BLaER1 treated with 17β-estradiol and CSF1 and Interleukin-3, amounts not matched to agents 10 nM and 100 nM (cell line): ENCODE data around the gene PGBD1.
"Not testable (repeated sequence)": the region's sequence is repeated elsewhere in the genome, so short reads cannot be mapped to it uniquely, and the experiment has no call there.

Source experiments
- H3K27ac ChIP-seq, 11 experiments: shearing (Covaris generic); formaldehyde crosslinking; 2 replicates each; pipeline ENCODE4 v1.8.1; 2022
- H3K27me3 ChIP-seq, 11 experiments: shearing (Covaris generic); formaldehyde crosslinking; 2 replicates each; pipeline ENCODE4 v1.8.1; 2022
- H3K36me3 ChIP-seq, 11 experiments: shearing (Covaris generic); formaldehyde crosslinking; 2 replicates each; pipeline ENCODE4 v1.8.1; 2022
- H3K4me1 ChIP-seq, 10 experiments: shearing (Covaris generic); formaldehyde crosslinking; 2 replicates each; pipeline ENCODE4 v1.8.1; 2022
- H3K4me2 ChIP-seq, 11 experiments: shearing (Covaris generic); formaldehyde crosslinking; 2 replicates each; pipeline ENCODE4 v1.8.1; 2022
- H3K4me3 ChIP-seq, 10 experiments: shearing (Covaris generic); formaldehyde crosslinking; 2 replicates each; pipeline ENCODE4 v1.8.1; 2022
- H3K9ac ChIP-seq, 11 experiments: shearing (Covaris generic); formaldehyde crosslinking; 2 replicates each; pipeline ENCODE4 v1.8.1; 2022
- H3K9me3 ChIP-seq, 11 experiments: shearing (Covaris generic); formaldehyde crosslinking; replicated peaks in 1 of 11; 2 replicates each; pipeline ENCODE4 v1.8.1; 2022
- H4K20me1 ChIP-seq, 11 experiments: shearing (Covaris generic); formaldehyde crosslinking; 2 replicates each; pipeline ENCODE4 v1.8.1; 2022
- Cebpa-rat ChIP-seq, 11 experiments: shearing (Covaris generic); IDR thresholded peaks; 2 replicates each; pipeline ENCODE4 v1.8.1; 2022

The PGBD1 gene

GRCh38 chr6:28282926-28283325 is 1.6 kb downstream of the PGBD1 start:
- H3K27ac ChIP-seq, result no peak overlapping the region
- H3K4me2 ChIP-seq, result peak overlapping the region in 1 of 11 experiments; percentile 86; a peak in 2 of 22 replicates
- H3K9ac ChIP-seq, result no peak overlapping the region
- H4K20me1 ChIP-seq, result no peaks in the 10 kb centered on the region
- H3K4me1 ChIP-seq, result peaks cover 0 to 15% (median 8%) of the 10 kb centered on the region in 10 experiments; a peak in 5 of 20 replicates
- H3K27me3 ChIP-seq, result peaks cover 16 to 34% (median 27%) of the 10 kb centered on the region in 11 experiments
- peaks cover 0 to 8% (median 4%) of the 10 kb centered on the region in 11 experiments; a peak in 8 of 22 replicates for H3K9me3 ChIP-seq
- H3K36me3 ChIP-seq, result peaks cover 11 to 46% (median 29%) of the 10 kb centered on the region in 11 experiments; a peak in 19 of 22 replicates
- H3K4me3 ChIP-seq, result no peak overlapping the region
- TF ChIP-seq Cebpa-rat (IDR thresholded peaks at IDR 0.05), result no peak

GRCh38 chr6:28291573-28291972 is 10.2 kb downstream of the PGBD1 start:
- H3K4me2 ChIP-seq, result no peak overlapping the region
- no peak overlapping the region for H3K27ac ChIP-seq

GRCh38 chr6:28295326-28295725 is 14.0 kb downstream of the PGBD1 start:
- H3K4me2 ChIP-seq, result no peak overlapping the region
- no peaks in the 10 kb centered on the region for H3K4me1 ChIP-seq
- no peaks in the 10 kb centered on the region for H3K27me3 ChIP-seq
- H3K4me3 ChIP-seq, result no peak overlapping the region
- no peak for TF ChIP-seq Cebpa-rat (IDR thresholded peaks at IDR 0.05)
- no peak overlapping the region for H3K9ac ChIP-seq
- H3K36me3 ChIP-seq, result peaks cover 0 to 25% (median 12%) of the 10 kb centered on the region in 11 experiments; a peak in 12 of 22 replicates
- no peaks in the 10 kb centered on the region for H4K20me1 ChIP-seq
- no peaks in the 10 kb centered on the region for H3K9me3 ChIP-seq
- no peak overlapping the region for H3K27ac ChIP-seq

More at GRCh38 chr6:28291573-28291972, 10.2 kb downstream of the PGBD1 start:
- Histone ChIP-seq H3K36me3 (peaks cover 5 to 40% (median 24%) of the 10 kb centered on the region in 11 experiments; a peak in 19 of 22 replicates), H3K4me3 (no peak overlapping the region), H3K9me3 (no peaks in the 10 kb centered on the region), H3K4me1 (no peaks in the 10 kb centered on the region), H3K9ac (no peak overlapping the region), H3K27me3 (no peaks in the 10 kb centered on the region), H4K20me1 (no peaks in the 10 kb centered on the region)
- TF ChIP-seq Cebpa-rat (IDR thresholded peaks at IDR 0.05), result no peak

GRCh38 chr6:28296520-28297060 is 15.2 kb downstream of the PGBD1 start:
- no peaks in the 10 kb centered on the region for H3K27me3 ChIP-seq
- H3K9me3 ChIP-seq, result no peaks in the 10 kb centered on the region
- H3K4me2 ChIP-seq, result no peak overlapping the region
- no peak overlapping the region for H3K9ac ChIP-seq
- H3K36me3 ChIP-seq, result peaks cover 0 to 29% (median 21%) of the 10 kb centered on the region in 11 experiments; a peak in 16 of 22 replicates
- no peaks in the 10 kb centered on the region for H4K20me1 ChIP-seq
- no peak overlapping the region for H3K4me3 ChIP-seq
- H3K27ac ChIP-seq, result no peak overlapping the region
- H3K4me1 ChIP-seq, result no peaks in the 10 kb centered on the region
- TF ChIP-seq Cebpa-rat (IDR thresholded peaks at IDR 0.05), result no peak

- no peak overlapping the region for H3K27ac ChIP-seq
- H3K36me3 ChIP-seq, result peaks cover 0 to 18% (median 9%) of the 10 kb centered on the region in 11 experiments; a peak in 10 of 22 replicates
- no peaks in the 10 kb centered on the region for H3K27me3 ChIP-seq
- no peaks in the 10 kb centered on the region for H3K4me1 ChIP-seq
- no peak overlapping the region for H3K9ac ChIP-seq
- no peak overlapping the region for H3K4me2 ChIP-seq
- H4K20me1 ChIP-seq, result no peaks in the 10 kb centered on the region
- no peak overlapping the region for H3K4me3 ChIP-seq
- peaks cover 0 to 22% (median 6%) of the 10 kb centered on the region in 11 experiments; a peak in 8 of 22 replicates for H3K9me3 ChIP-seq
- TF ChIP-seq Cebpa-rat (IDR thresholded peaks at IDR 0.05), result no peak
Observed at GRCh38 chr6:28303570-28303969, 22.2 kb downstream of the PGBD1 start.

GRCh38 chr6:28306363-28306762 is 25.0 kb downstream of the PGBD1 start:
- H3K36me3 ChIP-seq, H3K9ac ChIP-seq, H3K4me3 ChIP-seq, H4K20me1 ChIP-seq, H3K4me2 ChIP-seq, H3K4me1 ChIP-seq, H3K27ac ChIP-seq, H3K27me3 ChIP-seq: not testable (repeated sequence)
- H3K9me3 ChIP-seq, result peaks cover 0 to 22% (median 14%) of the 10 kb centered on the region in 11 experiments; a peak in 15 of 22 replicates

- Histone ChIP-seq H3K4me1 (peaks cover 0 to 9% (median 7%) of the 10 kb centered on the region in 10 experiments; a peak in 9 of 20 replicates), H3K4me3 (no peak overlapping the region), H3K9me3 (peaks cover 8 to 34% (median 22%) of the 10 kb centered on the region in 11 experiments; a peak in 17 of 22 replicates), H3K27ac (no peak overlapping the region), H3K36me3 (peaks cover 0 to 5% (median 0%) of the 10 kb centered on the region in 11 experiments; a peak in 4 of 22 replicates), H4K20me1 (no peaks in the 10 kb centered on the region), H3K27me3 (no peaks in the 10 kb centered on the region), H3K9ac (no peak overlapping the region), H3K4me2 (peak overlapping the region in 6 of 11 experiments; percentile 18 to 47 (median 35); a peak in 12 of 22 replicates)
- no peak for TF ChIP-seq Cebpa-rat (IDR thresholded peaks at IDR 0.05)
Observed at GRCh38 chr6:28311139-28311823, 29.9 kb downstream of the PGBD1 start.

- Histone ChIP-seq H4K20me1 (no peaks in the 10 kb centered on the region), H3K36me3 (peaks cover 0 to 5% (median 0%) of the 10 kb centered on the region in 11 experiments; a peak in 4 of 22 replicates), H3K4me2 (no peak overlapping the region), H3K4me1 (peaks cover 0 to 9% (median 7%) of the 10 kb centered on the region in 10 experiments; a peak in 9 of 20 replicates), H3K27me3 (no peaks in the 10 kb centered on the region), H3K4me3 (no peak overlapping the region), H3K27ac (no peak overlapping the region), H3K9me3 (peaks cover 0 to 24% (median 20%) of the 10 kb centered on the region in 11 experiments; a peak in 17 of 22 replicates), H3K9ac (no peak overlapping the region)
- TF ChIP-seq Cebpa-rat (IDR thresholded peaks at IDR 0.05), result no peak
Observed at GRCh38 chr6:28312939-28313338, 31.6 kb downstream of the PGBD1 start.

GRCh38 chr6:28315628-28316027 is 34.3 kb downstream of the PGBD1 start:
- no peak overlapping the region for H3K27ac ChIP-seq

GRCh38 chr6:28317866-28318265 is 36.5 kb downstream of the PGBD1 start:
- peaks cover 5 to 29% (median 20%) of the 10 kb centered on the region in 11 experiments; a peak in 18 of 22 replicates for H3K9me3 ChIP-seq

More at GRCh38 chr6:28315628-28316027, 34.3 kb downstream of the PGBD1 start:
- Histone ChIP-seq H4K20me1 (no peaks in the 10 kb centered on the region), H3K36me3 (peaks cover 0 to 5% (median 0%) of the 10 kb centered on the region in 11 experiments; a peak in 4 of 22 replicates), H3K27me3 (no peaks in the 10 kb centered on the region), H3K9ac (no peak overlapping the region), H3K4me3 (no peak overlapping the region), H3K4me2 (no peak overlapping the region), H3K4me1 (peaks cover 0 to 9% (median 7%) of the 10 kb centered on the region in 10 experiments; a peak in 9 of 20 replicates), H3K9me3 (peaks cover 0 to 26% (median 23%) of the 10 kb centered on the region in 11 experiments; a peak in 17 of 22 replicates)
- no peak for TF ChIP-seq Cebpa-rat (IDR thresholded peaks at IDR 0.05)

More at GRCh38 chr6:28317866-28318265, 36.5 kb downstream of the PGBD1 start:
- H4K20me1 ChIP-seq, H3K4me1 ChIP-seq, H3K36me3 ChIP-seq, H3K27me3 ChIP-seq, H3K9ac ChIP-seq, H3K4me3 ChIP-seq, H3K27ac ChIP-seq, H3K4me2 ChIP-seq: not testable (repeated sequence)
